ENCODE measurements around the gene AFAP1L1.

GRCh38 chr5:149320791-149321330 is 49.2 kb downstream of the AFAP1L1 start:
- TF ChIP-seq, protein P1, sequence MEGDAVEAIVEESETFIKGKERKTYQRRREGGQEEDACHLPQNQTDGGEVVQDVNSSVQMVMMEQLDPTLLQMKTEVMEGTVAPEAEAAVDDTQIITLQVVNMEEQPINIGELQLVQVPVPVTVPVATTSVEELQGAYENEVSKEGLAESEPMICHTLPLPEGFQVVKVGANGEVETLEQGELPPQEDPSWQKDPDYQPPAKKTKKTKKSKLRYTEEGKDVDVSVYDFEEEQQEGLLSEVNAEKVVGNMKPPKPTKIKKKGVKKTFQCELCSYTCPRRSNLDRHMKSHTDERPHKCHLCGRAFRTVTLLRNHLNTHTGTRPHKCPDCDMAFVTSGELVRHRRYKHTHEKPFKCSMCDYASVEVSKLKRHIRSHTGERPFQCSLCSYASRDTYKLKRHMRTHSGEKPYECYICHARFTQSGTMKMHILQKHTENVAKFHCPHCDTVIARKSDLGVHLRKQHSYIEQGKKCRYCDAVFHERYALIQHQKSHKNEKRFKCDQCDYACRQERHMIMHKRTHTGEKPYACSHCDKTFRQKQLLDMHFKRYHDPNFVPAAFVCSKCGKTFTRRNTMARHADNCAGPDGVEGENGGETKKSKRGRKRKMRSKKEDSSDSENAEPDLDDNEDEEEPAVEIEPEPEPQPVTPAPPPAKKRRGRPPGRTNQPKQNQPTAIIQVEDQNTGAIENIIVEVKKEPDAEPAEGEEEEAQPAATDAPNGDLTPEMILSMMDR (IDR thresholded peaks at IDR 0.05): no peak
- TF ChIP-seq POLR2AphosphoS5 (IDR thresholded peaks at IDR 0.05; ENCODE audit: low read depth, low read length) (no peak), TCF7L2 (IDR thresholded peaks at IDR 0.05; ENCODE audit: low read depth, low read length) (no peak), SIN3A (IDR thresholded peaks at IDR 0.05; ENCODE audit: borderline replicate concordance, insufficient read depth, low read depth, low read length) (no peak)
- TF ChIP-seq, protein P2, sequence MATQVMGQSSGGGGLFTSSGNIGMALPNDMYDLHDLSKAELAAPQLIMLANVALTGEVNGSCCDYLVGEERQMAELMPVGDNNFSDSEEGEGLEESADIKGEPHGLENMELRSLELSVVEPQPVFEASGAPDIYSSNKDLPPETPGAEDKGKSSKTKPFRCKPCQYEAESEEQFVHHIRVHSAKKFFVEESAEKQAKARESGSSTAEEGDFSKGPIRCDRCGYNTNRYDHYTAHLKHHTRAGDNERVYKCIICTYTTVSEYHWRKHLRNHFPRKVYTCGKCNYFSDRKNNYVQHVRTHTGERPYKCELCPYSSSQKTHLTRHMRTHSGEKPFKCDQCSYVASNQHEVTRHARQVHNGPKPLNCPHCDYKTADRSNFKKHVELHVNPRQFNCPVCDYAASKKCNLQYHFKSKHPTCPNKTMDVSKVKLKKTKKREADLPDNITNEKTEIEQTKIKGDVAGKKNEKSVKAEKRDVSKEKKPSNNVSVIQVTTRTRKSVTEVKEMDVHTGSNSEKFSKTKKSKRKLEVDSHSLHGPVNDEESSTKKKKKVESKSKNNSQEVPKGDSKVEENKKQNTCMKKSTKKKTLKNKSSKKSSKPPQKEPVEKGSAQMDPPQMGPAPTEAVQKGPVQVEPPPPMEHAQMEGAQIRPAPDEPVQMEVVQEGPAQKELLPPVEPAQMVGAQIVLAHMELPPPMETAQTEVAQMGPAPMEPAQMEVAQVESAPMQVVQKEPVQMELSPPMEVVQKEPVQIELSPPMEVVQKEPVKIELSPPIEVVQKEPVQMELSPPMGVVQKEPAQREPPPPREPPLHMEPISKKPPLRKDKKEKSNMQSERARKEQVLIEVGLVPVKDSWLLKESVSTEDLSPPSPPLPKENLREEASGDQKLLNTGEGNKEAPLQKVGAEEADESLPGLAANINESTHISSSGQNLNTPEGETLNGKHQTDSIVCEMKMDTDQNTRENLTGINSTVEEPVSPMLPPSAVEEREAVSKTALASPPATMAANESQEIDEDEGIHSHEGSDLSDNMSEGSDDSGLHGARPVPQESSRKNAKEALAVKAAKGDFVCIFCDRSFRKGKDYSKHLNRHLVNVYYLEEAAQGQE (IDR thresholded peaks at IDR 0.05; ENCODE audit: insufficient read depth in 1 of 2, low read depth in 2 of 2, low read length in 1 of 2): no peak
